ENCODE data around the gene CLIC3.

DNA sequence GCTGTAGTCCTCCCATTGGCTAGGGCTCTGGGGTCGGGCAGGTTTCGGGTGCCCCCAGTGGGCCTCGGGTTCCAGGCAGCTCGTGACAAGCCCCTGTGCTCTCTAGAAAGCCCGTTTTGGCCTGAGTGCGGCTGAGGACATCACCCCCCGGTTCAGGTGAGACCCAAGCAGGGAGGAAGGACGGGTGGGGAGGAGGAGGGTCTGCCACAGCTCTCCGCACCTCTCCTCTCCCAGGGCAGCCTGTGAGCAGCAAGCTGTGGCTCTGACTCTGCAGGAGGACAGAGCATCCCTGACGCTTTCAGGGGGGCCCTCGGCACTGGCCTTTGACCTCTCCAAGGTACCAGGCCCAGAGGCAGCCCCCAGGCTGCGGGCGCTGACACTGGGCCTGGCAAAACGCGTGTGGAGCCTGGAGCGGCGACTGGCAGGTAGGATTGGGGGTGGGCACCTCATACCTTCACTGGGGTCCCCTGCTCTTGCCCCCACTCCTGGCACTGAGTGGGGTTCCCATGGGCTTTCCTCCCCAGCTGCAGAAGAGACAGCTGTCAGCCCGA, 3.5 kb downstream of the CLIC3 start:
- TF ChIP-seq CTCF (IDR thresholded peaks at IDR 0.05) (no peak), HDAC2 (IDR thresholded peaks at IDR 0.05) (no peak), EP300 (IDR thresholded peaks at IDR 0.05) (no peak), MAFK (IDR thresholded peaks at IDR 0.05; ENCODE audit: partially characterized antibody) (no peak), GATA3 (IDR thresholded peaks at IDR 0.05; ENCODE audit: borderline replicate concordance) (no peak), POLR2A (IDR thresholded peaks at IDR 0.05; ENCODE audit: low read length) (no peak), POLR2AphosphoS2 (conservative IDR thresholded peaks at IDR 0.05; ENCODE audit: low read length) (no peak), REST (IDR thresholded peaks at IDR 0.05) (no peak)
